ENCODE measurements around the gene KCNT1.
"Not testable (repeated sequence)": the region's sequence is repeated elsewhere in the genome, so short reads cannot be mapped to it uniquely, and the experiment has no call there.

Gene KCNT1

GRCh38 chr9:135701959-135702721, at the start of gene KCNT1:
Gene KCNT1, plus strand, starts transcription at chr9:135702185. Its CDS starts 74 bp downstream, at chr9:135702259.
- DNase-seq (ENCODE audit: low read depth), result peak; percentile 21

- no peak for DNase-seq (ENCODE audit: low read depth)
Observed at GRCh38 chr9:135655317-135655716, 46.7 kb upstream of the KCNT1 start.

- no peak for DNase-seq (ENCODE audit: low read depth)
Observed at GRCh38 chr9:135657416-135657815, 44.6 kb upstream of the KCNT1 start.

- DNase-seq (ENCODE audit: low read depth), result no peak
Observed at GRCh38 chr9:135659252-135659651, 42.7 kb upstream of the KCNT1 start.

GRCh38 chr9:135660407-135660806, 41.6 kb upstream of the KCNT1 start:
- no peak for DNase-seq (ENCODE audit: low read depth)

GRCh38 chr9:135661816-135662560, 40.0 kb upstream of the KCNT1 start:
- DNase-seq (ENCODE audit: low read depth), result no peak

GRCh38 chr9:135662758-135663450, 39.1 kb upstream of the KCNT1 start, which contains the start of gene LCN9:
Gene LCN9, plus strand, starts transcription at chr9:135663309. Its CDS starts 13 bp downstream, at chr9:135663322.
- DNase-seq (ENCODE audit: low read depth), result no peak

GRCh38 chr9:135663451-135663770, 38.6 kb upstream of the KCNT1 start:
- no peak for DNase-seq (ENCODE audit: low read depth)

- DNase-seq (ENCODE audit: low read depth), result no peak
Observed at GRCh38 chr9:135663857-135664256, 38.1 kb upstream of the KCNT1 start.

- DNase-seq (ENCODE audit: low read depth), result no peak
Observed at GRCh38 chr9:135664266-135664665, 37.7 kb upstream of the KCNT1 start.

GRCh38 chr9:135664801-135665794, 36.9 kb upstream of the KCNT1 start:
- DNase-seq (ENCODE audit: low read depth), result no peak

GRCh38 chr9:135665795-135666189, 36.2 kb upstream of the KCNT1 start:
- no peak for DNase-seq (ENCODE audit: low read depth)

GRCh38 chr9:135666534-135667462, 35.2 kb upstream of the KCNT1 start:
- DNase-seq (ENCODE audit: low read depth), result no peak

- no peak for DNase-seq (ENCODE audit: low read depth)
Observed at GRCh38 chr9:135667463-135668001, 34.5 kb upstream of the KCNT1 start.

- not testable (repeated sequence) for DNase-seq (ENCODE audit: low read depth)
Observed at GRCh38 chr9:135669018-135669417, 33.0 kb upstream of the KCNT1 start.

- no peak for DNase-seq (ENCODE audit: low read depth)
Observed at GRCh38 chr9:135669616-135670285, 32.2 kb upstream of the KCNT1 start.

GRCh38 chr9:135670721-135671590, 31.0 kb upstream of the KCNT1 start:
- DNase-seq (ENCODE audit: low read depth), result no peak

- DNase-seq (ENCODE audit: low read depth), result no peak
Observed at GRCh38 chr9:135671591-135672041, 30.4 kb upstream of the KCNT1 start.
